RCC 7860 (cell line): Measurements from ENCODE around the gene NDUFS6.

Experiments
- DNase-seq: peaks from one replicate; pipeline ENCODE4 v3.0.0-alpha.2; 2015; ENCODE audit warnings: low spot score
- FAIRE-seq: peaks from 2 replicates; lab custom pipeline; 2012; peaks lifted over from hg19 to GRCh38; lab: Jason Lieb, UNC

NDUFS6 gene

DNA sequence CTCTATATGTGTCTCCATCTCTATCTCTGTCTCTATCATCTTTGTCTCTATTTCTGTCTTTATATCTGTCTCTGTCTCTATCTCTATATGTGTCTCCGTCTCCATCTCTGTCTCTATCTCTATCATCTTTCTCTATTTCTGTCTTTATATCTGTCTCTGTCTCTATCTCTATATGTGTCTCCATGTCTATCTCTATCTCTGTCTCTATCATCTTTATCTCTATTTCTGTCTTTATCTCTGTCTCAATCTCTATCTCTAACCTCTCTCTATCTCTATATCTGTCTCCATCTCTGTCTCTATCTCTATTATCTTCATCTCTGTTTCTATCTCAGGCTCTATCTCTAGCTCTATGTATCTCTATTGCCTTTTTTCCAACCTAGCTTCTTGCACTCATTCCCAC, 44.5 kb downstream of the NDUFS6 start:
- no peak for FAIRE-seq
- DNase-seq: no peak

DNA sequence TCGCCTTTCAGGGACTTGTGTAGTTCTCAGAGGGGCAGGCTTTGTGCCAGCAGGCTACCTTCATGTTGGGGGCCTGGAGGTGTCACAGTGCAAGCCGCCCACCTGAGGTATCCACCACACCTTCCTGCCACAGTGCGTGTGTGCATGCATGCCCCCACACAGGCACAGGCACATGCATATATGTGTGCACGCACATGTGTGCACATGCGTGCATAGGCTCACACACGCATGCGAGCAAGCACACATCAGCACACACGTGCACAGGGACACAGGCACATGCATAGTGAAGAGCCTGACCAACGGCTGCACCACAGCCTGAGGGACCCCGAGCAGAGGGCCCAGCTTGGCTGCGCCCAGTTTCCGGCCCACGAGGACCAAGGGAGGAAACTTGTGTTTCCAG, 45.4 kb downstream of the NDUFS6 start:
- no peak for DNase-seq
- FAIRE-seq: no peak

DNA sequence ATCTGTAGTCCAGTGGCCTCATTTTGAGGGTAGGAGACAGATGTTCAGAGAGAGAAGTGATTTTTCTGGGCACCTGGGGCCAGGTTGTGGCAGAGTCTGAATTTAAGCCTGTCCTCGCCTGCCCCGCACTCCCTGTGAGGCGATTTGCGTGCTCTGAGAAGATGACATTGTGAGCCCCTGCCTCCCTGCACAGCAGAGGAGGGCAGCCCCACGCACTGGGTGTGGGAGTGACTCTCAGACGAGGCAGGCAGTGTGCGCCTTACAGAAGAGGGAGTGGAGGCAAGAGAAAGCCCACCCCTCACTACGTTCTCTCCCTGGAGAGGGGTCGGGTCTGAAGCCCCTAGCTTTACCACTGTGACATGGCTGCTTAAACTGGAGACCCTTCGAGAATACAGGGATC, 45.8 kb downstream of the NDUFS6 start:
- FAIRE-seq: no peak
- no peak for DNase-seq

DNA sequence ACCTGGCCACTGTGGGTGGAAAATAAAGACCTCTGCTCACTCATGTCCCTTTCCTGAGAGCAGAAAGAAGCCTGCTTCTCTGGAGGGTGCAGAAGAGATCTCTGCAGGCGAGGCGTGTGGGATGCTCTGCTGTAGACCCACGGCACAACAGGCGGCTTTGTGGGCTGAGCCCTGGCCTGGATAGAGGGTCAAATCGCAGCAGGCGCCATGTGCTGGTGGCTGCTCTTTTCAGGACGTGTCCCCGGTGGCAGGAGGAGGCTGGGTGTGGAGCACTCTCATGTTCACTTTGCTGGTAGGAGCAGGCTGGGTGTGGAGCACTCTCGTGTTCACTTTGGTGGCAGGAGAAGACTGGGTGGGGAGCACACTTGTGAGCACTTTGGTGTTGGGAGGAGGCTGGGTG, 46.4 kb downstream of the NDUFS6 start:
- DNase-seq (no peak), FAIRE-seq (no peak)

DNA sequence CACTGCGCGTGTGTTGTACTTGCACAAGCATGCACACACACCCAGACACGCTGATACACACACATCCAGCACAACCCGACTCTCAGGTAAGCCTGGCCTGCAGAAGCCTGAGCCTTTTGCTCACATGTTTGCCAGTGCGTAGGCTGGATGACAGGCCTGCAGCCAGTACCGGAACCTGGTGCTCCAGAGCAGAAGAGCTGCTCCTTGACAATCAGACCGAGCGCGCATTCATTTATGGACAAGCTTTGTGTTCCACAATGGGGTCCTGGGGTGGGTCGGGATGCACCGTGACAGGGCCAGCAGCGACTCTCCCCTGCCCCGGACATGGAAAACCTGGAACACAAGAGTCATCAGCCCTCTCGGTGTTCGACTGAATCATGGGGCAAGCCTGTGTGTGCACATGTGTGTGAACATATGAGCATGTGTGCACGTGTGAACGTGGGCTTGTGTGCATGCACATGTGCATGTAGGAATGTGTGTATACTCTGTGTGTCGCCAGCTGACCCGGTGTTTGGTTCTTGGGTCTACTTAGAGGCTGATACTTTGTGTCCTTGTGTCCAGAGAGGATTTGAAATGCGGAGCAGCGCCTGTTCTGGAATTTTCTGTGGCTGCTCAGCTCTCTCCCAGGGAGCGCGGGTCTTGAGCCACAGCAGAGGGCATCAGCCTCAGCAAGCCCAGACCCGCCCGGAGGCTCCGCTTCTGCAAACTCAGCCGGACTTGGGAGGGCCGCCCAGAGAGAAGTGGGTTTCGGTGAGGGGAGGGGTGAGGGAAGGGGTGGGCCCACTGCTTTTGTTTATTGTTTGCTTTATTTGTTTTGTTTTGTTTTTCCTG, 49.3 kb downstream of the NDUFS6 start:
- no peak for FAIRE-seq
- DNase-seq: no peak

DNA sequence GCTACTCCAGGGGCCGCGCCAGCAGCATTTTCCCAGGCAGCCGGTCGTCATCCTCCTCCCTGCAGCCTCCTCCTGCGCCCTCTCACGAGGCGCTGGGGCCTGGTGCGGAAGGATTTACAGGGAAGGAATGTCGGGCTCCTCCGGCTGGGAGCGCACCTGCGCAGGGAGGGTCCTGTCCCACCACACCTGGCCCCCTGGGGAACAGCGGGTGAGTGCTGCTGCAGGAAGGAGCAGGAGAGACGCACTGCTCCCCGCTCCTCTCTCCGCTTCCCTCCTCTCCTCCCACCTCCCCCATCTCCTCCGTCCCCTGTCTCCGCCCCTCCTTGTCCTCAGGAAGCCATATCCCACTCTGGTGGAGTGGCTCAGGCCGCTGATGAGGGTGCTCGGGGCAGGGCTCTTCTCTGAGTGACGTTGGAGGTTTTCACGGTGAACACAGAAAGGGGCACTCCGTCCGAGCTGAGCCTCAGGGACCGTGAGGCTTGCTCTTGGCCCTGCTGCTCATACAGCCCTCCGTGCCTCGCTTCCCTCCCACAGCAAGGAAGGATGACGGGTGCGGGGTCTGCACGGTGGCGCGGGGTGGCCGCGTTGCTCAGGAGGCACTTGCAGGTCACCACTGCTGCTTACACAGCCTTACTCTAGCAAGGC, 50.2 kb downstream of the NDUFS6 start:
- FAIRE-seq (no peak), DNase-seq (no peak)

DNA sequence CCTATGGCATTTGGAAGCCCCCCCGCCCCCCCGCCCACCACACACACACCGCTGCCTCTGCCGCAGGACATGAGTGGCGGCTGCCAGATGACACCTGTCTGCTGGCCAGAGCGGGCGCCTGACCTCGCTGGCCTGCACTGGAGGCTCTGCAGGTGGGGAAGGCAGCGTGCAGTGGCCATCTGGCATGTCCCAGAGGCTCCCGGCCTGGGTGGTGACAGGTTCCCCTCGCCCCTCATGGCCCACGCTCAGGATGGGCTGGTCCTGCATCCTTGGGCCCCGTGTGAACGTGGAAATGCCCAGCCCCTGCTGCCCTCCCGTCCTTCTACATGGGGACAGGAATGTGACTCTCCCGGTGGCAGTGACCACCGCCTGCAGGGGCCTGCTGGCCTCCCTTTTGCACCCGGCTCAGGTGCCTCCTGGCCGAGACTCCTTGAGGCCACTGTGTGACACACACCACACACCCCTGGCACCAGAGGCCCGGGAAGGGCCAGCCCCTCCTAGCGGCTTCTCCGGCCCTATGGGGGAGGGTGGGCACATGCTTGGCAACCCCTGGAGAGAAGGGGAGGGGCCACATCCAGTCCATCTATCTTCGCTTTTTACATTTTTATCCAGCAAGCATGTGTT, 51.2 kb downstream of the NDUFS6 start:
- FAIRE-seq (no peak), DNase-seq (no peak)

DNA sequence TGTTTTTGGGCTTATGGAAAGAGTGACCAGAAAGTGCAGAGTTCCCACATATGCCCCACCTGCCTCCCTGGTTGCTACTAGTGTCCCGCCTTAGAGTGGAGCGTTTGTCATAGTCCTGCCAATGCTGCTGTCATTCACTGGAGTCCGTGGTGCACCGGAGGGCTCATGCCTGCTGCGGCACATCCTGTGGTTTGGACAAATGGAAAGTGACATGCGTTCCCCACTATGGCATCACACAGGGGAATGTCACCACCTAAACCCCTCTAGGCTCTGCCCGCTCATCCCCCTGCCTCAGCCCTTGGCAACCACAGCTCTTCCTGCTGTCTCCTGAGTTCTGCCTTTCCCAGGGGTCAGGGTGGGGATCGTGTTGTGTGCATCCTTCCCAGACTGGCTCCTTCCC, 52.3 kb downstream of the NDUFS6 start:
- no peak for DNase-seq
- FAIRE-seq: no peak

DNA sequence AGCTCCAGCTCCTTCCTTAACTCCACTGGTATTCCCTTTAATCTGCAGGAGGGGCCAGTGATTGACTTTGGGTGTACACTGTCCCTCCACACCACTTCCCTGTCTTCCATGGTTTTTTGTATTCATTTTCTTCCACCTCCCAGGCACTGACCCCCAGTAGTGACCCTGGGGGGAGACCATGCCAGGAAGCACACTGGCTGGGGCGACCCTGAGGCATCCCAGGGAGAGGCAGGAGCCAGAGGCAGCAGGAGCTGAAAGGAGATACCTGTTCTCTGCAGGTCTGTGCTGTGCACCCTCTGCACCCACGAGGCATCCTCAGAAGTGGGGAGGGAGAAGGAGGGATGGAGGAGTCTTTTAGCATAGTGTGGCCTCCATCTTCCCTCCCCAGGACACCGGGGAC, 53.9 kb downstream of the NDUFS6 start:
- no peak for DNase-seq
- FAIRE-seq: no peak

DNA sequence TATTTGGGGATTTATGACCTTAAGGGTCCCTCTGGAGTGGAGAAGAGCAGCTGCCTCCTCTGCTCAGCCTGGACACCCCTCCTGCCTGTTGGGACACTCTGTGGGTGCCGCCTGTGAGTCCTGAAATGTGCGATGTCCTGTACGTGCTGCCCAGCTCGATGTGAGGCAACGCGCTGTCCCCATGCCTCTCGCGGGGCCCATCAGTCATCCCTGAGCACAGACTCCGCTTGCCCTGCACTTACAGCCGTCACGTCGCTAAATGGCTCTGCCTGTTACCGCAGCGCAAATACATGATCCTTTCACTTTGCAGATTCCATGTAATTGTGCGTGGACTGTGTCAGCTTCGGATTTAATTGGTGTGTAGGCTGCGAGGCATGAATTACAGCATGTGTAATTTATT, 54.4 kb downstream of the NDUFS6 start:
- FAIRE-seq (no peak), DNase-seq (no peak)

DNA sequence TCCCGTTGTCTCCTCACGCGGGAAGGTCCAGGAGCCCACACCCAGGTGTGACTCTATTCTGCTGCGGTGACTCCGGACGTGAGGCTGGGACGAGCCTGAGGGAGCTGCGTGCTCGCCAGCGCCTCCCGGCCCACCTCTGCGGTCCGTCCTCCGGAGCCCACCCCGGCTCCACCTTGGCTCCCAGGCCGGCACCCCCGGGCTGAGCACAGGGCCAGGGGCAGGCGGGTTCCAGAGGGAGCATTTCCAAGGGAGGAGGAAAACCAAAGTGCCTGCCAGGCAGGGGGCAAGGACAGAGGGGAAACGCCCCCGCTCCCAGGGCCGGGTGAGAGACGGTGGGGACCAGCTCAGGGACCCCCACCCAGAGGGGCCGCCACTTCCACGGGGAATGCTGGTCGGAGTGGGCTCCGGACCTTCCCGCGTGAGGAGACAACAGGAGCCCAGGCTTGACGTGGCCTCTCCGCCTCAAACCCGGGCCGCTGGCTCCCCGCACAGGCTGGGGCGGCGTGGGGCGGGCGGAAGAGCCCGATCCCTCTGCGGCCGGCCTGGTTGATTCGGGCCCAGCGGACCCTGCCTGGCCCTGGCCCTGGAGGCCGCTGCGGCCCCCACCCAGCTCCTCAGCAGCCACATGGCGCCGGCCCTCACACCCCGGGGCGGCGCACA, 55.5 kb downstream of the NDUFS6 start:
- FAIRE-seq: no peak
- DNase-seq: no peak

DNA sequence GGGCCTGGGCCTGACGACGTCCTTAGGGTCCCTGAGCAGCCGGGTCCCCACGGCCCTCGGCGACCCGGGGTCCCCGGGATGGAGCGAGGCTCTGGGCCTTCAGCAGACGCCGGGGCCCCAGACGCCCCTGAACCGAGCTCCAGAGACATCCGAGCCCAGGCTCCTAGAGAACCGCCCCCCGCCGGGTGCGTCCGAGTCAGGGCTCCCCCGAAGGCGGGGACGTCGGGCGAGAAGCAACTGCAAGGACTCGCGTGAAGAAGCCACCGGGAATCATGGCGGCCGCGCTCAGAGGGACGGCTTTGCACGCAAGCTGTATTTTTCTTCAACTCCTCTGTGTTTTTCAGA, 56.0 kb downstream of the NDUFS6 start:
- no peak for DNase-seq
- no peak for FAIRE-seq

DNA sequence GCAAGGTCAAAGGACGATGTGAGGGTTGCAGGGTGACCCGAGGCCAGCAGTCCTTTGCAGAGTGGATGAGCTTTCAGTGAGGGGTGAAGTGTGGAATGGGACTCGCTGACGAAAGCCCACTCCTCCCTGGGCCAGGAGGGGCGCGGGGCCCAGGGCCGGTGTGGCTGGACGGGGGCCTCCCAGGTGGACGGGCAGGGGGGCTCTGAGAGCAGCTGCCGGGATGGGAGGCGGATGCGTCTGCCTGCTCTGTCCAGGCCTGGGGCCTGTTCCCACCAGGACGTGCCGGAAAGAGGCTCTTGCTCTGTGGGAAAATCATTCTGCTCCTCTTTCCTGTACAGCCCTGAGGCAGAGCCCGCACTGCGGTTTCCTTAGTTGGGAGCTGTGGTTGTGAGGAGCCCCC, 57.2 kb downstream of the NDUFS6 start:
- no peak for FAIRE-seq

DNA sequence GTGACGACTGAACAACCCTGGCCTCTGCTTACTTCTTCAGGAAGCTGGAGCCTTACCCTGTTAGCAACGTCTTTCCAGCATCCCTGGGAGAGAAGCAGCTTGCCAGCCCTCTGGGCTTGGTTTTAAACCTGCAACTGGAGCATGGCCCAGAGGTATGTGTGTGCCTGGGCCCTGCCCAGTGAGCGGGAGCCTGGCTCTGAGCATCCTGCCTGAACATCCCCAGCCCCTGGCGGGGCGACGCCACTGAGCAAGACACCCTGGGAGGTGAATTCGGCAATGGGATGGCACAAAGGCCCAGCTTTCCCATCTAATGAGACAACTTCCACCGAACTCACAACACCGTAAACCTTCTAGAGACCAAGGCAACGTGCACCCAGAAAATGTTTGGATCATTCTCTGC, 57.9 kb downstream of the NDUFS6 start:
- DNase-seq (no peak), FAIRE-seq (no peak)

More for the DNA sequence above, 57.2 kb downstream of the NDUFS6 start:
- no peak for DNase-seq

DNA sequence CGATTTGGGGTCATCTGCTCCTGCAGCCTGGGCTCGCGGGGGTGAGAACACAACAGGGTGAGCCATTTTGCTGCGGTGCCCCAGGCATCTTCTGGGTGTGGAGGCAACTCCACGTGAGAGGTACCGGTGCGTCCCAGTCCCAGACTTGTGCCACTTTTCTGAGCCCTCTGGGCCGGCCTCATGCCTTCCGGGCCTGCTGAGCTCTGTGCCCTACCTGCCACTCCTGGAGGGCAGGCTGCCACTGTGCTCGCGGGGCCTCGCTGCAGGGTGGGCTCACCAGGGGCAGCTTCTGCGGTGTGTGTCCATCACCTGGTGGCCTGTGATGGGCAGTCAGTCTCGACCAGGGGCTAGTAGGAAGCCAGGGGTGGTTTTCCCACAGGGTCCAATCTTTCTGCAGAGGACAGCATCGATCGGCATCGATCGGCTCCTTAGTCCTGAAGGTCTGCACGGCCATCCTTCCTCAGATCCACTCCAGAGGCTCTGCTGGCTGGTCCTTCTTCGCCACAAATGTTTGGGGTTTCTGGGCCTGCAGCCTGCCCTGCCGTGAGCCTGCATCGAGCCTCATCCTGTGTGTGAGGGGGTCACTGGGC, 58.9 kb downstream of the NDUFS6 start:
- FAIRE-seq: no peak
- DNase-seq: no peak

DNA sequence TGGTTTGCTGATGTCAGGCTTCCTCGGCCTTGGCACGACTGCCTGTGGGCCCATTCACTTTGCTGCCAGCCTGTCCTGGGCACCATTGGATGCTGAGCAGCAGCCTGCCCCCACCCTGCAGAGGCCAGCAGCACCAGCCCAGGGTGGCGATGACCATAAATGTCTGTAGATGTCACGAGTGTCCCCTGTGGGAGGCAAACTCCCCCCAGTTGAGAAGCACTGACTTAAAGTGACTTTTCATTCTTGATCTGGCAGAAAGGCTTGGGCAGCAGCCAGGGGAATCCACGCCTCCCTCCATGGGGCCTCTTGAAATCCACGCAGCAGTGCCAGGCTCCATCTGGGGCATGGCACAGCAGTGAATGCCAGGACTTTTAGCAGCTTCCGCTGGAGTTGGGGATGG, 59.7 kb downstream of the NDUFS6 start:
- DNase-seq: no peak
- FAIRE-seq: no peak

DNA sequence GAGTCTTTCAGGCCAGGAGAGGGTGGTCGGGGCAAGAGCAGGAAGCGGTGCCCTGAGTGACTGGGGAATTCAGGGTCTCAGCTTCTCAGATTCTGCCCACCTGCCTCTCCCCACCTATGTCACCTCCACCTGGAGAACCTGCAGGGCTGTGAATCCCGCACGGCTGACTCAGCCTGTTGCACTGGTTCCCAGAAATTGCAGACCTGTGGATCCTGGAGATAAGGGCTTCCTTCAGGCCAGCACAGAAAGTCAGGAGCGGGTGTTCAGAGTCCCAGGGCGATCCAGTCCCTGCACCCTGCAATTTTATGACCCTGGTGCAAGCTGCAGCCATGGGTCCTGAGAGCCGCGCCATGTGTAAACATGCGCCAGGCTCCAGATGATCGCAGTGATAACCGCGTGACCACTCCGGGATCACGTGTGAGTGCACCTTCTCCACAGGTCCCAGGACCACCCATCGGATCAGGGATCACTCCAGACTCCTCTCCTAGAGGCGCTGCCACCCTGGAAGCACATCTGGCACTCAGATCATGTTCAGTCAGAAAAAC, 63.8 kb downstream of the NDUFS6 start:
- DNase-seq: no peak
- no peak for FAIRE-seq

DNA sequence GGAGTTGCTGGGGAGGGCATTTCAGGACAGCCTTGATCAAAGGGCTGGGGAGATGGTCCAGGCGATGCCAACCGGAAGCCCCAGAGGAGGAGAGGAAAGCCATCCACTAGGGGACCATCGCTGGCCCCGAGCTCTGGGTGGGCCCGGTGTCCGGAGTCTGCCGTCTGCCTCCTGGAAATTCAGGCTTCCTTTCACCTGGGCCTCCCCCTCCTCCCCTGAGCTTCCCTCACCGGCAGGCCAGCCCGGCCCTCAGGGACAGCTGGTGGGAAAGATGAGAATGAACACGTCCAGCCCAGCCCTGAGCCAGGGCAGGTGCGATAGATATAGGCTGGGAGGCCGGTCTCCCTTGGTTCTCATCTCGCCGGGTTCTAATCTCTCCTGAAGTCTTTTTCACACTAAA, 64.3 kb downstream of the NDUFS6 start:
- DNase-seq (no peak), FAIRE-seq (no peak)
